ENCODE measurements around the gene HEATR5A. TPM values are rescaled to one million over a fixed set of nuclear protein-coding genes. Genes with fewer than 3 reads are reported as not detected.

HEATR5A gene
- total and polyA plus RNA-seq, 2 experiments from 2014 or later, result 25.8 to 32.5 TPM

DNA sequence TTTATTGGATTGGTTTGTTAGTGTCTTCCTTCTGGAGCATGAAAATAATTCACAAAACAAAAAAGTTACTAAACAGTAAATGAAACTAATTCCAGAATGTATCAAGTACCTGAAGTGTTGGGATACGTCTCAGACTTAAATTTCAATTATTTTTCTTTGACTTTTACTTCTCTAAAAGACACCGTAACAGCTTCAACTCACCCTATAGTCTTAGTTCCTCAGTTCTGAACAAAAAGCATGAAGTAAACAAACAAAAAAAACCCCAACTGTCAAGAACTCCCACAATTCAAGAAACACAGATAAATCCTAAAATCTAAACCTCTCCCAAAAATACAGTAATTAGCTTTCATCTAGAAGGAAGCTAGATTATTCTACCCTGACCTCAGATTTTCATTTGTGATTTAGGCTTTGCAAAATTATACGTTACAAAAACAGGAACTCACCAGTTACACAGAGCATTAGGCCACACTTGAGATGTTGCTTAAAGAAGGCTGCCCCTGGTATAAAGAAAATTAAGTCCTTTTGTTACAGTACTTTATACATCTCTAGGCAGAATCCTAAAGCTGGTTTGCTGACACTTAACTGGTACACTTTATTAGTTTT, 10.2 kb downstream of the HEATR5A start:
- Histone ChIP-seq H3K9me2 (ENCODE audit: insufficient read depth) (no peaks in the 10 kb centered on the region), H2AFZ (no peak overlapping the region), H3K4me3 (no peak overlapping the region), H3K27me3 (ENCODE audit: insufficient read depth) (no peaks in the 10 kb centered on the region), H3K4me1 (ENCODE audit: insufficient read depth) (no peaks in the 10 kb centered on the region), H4K20me1 (replicated peaks; ENCODE audit: insufficient read depth) (0 out of 2 replicates have a peak, but pooled peaks cover 17% of the 10 kb centered on the region), H3K36me3 (ENCODE audit: insufficient read depth) (no peaks in the 10 kb centered on the region), H3K27ac (ENCODE audit: low read depth) (no peak overlapping the region), H3F3A (replicated peaks; ENCODE audit: low read depth) (no peaks in the 10 kb centered on the region), H3K79me2 (replicated peaks; ENCODE audit: insufficient read depth) (peaks cover 69% of the 10 kb centered on the region), H3K4me2 (no peak overlapping the region)
- H3K9me3 Mint-ChIP-seq, result no peaks in the 10 kb centered on the region
- no peaks in the 10 kb centered on the region for H3K27me3 Mint-ChIP-seq (ENCODE audit: insufficient read depth, low read depth, poor library complexity)
- TF ChIP-seq EZH2phosphoT487 (IDR thresholded peaks at IDR 0.05; ENCODE audit: unreplicated experiment) (no peak), STAT1 (IDR thresholded peaks at IDR 0.05; ENCODE audit: unreplicated experiment) (no peak), EZH2 (IDR thresholded peaks at IDR 0.05; ENCODE audit: low read depth, unreplicated experiment) (no peak), NANOG (IDR thresholded peaks at IDR 0.05; ENCODE audit: borderline replicate concordance) (no peak), ZNF114 (CRISPR knock-in tag; IDR thresholded peaks at IDR 0.05) (no peak)
- TF ChIP-seq, protein P1, sequence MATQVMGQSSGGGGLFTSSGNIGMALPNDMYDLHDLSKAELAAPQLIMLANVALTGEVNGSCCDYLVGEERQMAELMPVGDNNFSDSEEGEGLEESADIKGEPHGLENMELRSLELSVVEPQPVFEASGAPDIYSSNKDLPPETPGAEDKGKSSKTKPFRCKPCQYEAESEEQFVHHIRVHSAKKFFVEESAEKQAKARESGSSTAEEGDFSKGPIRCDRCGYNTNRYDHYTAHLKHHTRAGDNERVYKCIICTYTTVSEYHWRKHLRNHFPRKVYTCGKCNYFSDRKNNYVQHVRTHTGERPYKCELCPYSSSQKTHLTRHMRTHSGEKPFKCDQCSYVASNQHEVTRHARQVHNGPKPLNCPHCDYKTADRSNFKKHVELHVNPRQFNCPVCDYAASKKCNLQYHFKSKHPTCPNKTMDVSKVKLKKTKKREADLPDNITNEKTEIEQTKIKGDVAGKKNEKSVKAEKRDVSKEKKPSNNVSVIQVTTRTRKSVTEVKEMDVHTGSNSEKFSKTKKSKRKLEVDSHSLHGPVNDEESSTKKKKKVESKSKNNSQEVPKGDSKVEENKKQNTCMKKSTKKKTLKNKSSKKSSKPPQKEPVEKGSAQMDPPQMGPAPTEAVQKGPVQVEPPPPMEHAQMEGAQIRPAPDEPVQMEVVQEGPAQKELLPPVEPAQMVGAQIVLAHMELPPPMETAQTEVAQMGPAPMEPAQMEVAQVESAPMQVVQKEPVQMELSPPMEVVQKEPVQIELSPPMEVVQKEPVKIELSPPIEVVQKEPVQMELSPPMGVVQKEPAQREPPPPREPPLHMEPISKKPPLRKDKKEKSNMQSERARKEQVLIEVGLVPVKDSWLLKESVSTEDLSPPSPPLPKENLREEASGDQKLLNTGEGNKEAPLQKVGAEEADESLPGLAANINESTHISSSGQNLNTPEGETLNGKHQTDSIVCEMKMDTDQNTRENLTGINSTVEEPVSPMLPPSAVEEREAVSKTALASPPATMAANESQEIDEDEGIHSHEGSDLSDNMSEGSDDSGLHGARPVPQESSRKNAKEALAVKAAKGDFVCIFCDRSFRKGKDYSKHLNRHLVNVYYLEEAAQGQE (IDR thresholded peaks at IDR 0.05; ENCODE audit: unreplicated experiment), result no peak
- TF ChIP-seq, protein P2, sequence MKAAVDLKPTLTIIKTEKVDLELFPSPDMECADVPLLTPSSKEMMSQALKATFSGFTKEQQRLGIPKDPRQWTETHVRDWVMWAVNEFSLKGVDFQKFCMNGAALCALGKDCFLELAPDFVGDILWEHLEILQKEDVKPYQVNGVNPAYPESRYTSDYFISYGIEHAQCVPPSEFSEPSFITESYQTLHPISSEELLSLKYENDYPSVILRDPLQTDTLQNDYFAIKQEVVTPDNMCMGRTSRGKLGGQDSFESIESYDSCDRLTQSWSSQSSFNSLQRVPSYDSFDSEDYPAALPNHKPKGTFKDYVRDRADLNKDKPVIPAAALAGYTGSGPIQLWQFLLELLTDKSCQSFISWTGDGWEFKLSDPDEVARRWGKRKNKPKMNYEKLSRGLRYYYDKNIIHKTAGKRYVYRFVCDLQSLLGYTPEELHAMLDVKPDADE (IDR thresholded peaks at IDR 0.05), result no peak
- no peaks in the 10 kb centered on the region for H3K36me3 Mint-ChIP-seq (ENCODE audit: low read depth)
- H3K4me1 Mint-ChIP-seq, result no peaks in the 10 kb centered on the region
- no peak overlapping the region for H3K4me3 Mint-ChIP-seq
- no peak for DNase-seq (ENCODE audit: low spot score)
- ATAC-seq, result no peak
- peak overlapping the region; percentile 38; the same call in 1 of the 2 replicates for H3K27ac Mint-ChIP-seq

DNA sequence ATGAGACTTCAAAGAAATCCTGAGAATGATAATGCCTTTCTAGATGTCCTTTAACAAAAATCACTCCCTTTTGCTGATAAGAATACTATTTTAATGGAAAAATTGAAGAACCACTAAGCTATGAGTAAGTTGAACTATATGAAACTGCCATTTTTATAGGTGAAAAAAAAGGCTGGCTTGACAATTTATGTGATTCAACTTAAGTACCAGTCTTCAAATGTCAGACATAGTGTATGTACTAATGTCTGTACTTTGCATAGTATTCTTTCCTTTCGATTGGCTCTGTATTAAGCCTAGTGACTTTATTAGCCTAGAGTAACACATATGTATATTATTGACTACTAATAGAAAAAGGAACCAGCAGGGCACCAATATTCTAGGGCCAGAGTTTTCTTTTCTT, 11.9 kb downstream of the HEATR5A start:
- H3K9me2 ChIP-seq (ENCODE audit: insufficient read depth), result no peaks in the 10 kb centered on the region
- Mint-ChIP-seq H3K36me3 (ENCODE audit: low read depth) (no peaks in the 10 kb centered on the region), H3K4me1 (no peaks in the 10 kb centered on the region), H3K27me3 (ENCODE audit: insufficient read depth, low read depth, poor library complexity) (no peaks in the 10 kb centered on the region), H3K4me3 (no peak overlapping the region), H3K27ac (no peak overlapping the region), H3K9me3 (no peaks in the 10 kb centered on the region)
- H3K4me1 ChIP-seq (ENCODE audit: insufficient read depth), result no peaks in the 10 kb centered on the region
- no peak overlapping the region for H3K27ac ChIP-seq (ENCODE audit: low read depth)
- no peak for TF ChIP-seq EZH2phosphoT487 (IDR thresholded peaks at IDR 0.05; ENCODE audit: unreplicated experiment)
- no peak for TF ChIP-seq ZNF331 (CRISPR knock-in tag; IDR thresholded peaks at IDR 0.05; ENCODE audit: low read depth)
- H3K36me3 ChIP-seq (ENCODE audit: insufficient read depth), result no peaks in the 10 kb centered on the region
- DNase-seq (ENCODE audit: low spot score), result no peak
- no peak overlapping the region for H3K4me2 ChIP-seq
- 0 out of 2 replicates have a peak, but pooled peaks cover 9% of the 10 kb centered on the region for H4K20me1 ChIP-seq (replicated peaks; ENCODE audit: insufficient read depth)
- no peak overlapping the region for H2AFZ ChIP-seq
- H3K79me2 ChIP-seq (replicated peaks; ENCODE audit: insufficient read depth), result peaks cover 64% of the 10 kb centered on the region
- no peaks in the 10 kb centered on the region for H3F3A ChIP-seq (replicated peaks; ENCODE audit: low read depth)
- no peak for ATAC-seq
- no peak overlapping the region for H3K4me3 ChIP-seq
- H3K27me3 ChIP-seq (ENCODE audit: insufficient read depth), result no peaks in the 10 kb centered on the region

Data from GM23338 (cell line).